Activated CD4-positive, alpha-beta T cell treated with anti-CD3 and anti-CD28 coated beads for 48 hours (primary cell): ENCODE measurements around the gene EYS.

Source experiments
- DNase-seq: peaks from one replicate; pipeline ENCODE4 v3.0.0-alpha.2; 2020

The EYS gene

DNA sequence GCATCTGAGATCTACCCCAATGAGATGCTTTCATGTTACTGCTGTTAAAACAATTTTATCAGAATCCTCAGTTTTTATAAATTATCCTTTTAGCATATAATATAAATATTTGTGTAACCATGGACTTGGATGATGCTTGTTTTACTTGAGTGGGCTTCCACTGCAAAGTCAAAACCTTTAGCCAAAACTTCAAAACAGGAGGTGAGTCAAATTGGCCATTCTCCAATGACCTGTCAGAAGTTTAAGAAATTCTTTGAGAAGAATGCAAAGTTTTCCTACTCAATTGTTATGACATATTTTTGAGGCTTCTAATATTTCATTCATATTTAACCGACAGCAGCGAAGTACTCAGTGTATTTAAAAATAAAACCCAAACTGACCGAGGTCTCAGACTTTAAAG lies 507.9 kb downstream of the EYS start:
- no peak for DNase-seq

DNA sequence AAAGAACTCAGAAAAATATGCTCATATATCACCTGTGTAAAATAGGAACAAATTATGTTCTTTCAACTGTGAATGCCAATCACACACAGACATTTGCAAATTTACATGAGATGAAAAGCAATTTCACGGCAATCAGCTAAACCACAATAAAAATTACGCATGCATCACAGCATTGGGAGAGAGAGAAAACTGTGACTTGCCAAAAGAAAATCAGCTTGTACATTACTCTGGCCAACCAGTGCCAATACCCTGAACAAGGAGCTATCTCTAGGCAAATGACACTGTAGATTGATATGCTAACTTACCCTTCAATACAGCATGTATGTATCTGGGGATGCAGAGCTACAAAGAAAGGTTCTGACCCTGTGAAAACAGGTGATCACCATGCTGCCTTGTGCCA lies 515.6 kb downstream of the EYS start:
- DNase-seq = no peak

DNA sequence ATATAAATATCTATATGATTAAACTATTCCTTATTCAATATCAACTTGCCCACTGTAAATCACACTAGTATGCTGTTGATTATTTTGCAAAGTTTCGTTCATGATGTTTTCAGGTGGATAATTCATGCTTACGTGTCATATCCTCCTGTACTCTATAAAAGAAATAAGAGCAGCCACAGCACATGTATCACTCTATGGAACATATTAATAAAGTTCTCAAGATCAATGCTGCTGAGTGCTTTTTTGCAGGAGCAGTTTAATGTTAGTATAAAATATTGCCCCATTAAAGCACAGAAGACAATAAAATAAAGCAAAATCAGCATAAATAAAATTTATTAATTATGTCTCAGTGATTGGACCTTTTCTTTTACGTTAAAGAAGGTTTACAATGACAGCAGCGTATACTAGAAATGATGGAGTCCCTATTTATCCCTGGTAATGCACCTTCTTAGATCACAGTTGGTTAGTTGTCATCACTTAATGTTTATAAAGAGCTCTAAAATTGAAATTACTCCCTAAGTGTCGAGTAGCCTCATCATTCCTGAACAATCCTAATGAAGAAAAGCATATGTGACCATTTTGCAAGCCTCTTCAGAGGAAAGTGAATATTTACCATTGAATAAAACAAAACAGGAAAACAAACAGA lies 517.7 kb downstream of the EYS start:
- DNase-seq = no peak

DNA sequence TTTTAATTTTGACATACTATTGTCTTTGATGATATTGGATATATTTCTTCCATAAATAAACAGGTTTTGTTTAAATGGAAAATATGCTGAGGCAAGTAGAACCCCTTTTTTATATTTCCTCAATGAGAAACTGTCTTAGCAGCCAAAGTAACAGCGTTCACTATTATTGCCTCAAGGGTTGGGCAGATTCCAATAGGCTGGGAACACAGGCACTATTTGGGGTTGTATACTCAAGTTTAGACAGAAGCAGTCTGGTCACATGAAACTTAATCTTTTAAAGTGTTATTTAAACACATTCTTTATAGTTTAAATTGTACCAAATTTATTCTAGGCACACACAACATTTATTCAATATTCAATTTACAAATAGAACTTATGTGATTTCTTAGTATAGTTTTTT lies 520.2 kb downstream of the EYS start:
- no peak for DNase-seq

DNA sequence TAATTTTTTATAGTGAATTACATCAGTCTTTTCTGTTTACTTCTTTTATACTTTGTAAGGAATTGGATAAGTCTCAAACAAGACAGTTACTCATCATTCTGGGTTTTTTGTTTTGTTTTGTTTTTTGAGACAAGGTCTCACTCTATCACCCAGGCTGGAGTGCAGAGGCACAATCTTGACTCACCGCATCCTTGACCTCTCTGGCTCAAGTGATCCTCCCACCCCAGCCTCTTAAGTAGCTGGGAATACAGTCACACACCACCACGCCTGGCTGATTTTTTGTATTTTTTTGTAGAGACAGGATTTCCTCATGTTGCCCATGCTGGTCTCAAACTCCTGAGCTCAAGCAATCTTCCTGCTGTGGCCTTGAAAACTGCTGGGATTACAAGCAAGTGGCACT lies 524.3 kb downstream of the EYS start:
- DNase-seq = no peak

DNA sequence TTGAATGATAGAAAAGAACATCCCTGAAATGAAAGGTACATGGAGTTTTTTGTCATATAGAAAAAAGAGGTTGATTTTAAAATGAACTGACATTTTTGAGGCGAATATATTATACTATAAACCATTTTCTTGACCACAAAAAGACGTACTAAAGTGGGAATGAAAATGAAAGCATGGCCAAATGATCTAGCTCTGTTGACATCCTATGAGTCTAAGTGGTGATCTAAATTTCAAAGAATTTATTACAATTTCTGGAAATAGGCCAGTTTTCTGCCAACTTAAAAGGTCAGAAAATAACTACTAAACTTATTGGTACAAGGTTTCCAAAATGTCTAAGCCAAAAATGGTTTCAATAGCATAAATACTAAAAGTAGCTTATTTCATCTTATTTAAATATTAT lies 536.8 kb downstream of the EYS start:
- no peak for DNase-seq

DNA sequence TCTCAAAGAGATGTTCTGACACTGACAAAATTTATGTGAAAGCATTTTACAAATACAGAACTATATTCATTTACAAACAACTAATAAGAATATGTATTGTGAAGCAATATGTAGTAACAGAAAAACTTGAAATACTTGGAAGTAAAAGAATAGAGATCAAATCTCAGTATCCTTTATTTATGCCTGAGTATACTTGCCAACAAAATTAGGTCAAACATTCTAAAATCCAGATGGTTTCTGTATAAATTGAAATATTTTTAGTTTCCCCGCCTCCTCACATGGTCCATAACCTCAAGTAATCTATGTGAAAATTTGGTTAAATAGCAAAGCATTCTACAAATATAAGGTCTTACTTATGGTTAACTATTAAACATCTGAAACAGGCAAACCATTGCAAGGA lies 545.4 kb downstream of the EYS start:
- DNase-seq = no peak

DNA sequence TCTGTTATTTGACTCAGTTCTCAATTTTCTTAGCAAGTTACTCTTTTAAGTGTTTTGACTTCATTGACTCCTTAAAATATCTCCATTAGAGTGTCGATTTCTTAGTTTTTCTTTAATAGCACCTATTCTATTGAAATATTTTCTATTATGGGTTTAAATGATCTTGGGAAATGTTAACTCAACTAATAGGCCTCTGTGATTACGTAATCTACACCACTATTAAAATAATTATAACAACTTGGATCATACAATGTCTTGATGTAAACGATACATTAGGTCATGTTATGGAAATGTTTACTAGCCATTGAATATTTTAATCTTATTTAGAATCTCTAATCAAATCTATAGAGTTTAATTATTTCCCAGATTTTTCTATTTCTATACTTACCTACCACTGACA lies 550.0 kb downstream of the EYS start:
- no peak for DNase-seq

DNA sequence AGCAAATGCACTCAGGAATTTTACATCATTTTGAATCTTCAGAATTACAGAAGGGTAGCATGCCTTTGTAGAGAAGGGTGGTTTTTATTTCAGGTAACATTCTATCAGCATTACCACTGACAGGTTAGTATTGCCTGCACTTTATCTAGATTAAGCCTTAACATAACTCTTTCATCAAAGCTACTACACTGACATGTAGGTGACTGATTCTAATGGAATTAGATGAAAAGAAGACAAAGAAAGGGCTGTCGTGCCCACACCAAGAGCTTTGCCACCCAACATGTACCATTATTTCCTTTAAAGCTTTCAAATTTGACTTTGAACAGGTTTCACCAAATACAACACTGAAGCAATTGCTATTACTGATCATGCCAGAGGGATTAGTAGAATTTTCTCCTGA lies 551.9 kb downstream of the EYS start:
- DNase-seq = no peak

DNA sequence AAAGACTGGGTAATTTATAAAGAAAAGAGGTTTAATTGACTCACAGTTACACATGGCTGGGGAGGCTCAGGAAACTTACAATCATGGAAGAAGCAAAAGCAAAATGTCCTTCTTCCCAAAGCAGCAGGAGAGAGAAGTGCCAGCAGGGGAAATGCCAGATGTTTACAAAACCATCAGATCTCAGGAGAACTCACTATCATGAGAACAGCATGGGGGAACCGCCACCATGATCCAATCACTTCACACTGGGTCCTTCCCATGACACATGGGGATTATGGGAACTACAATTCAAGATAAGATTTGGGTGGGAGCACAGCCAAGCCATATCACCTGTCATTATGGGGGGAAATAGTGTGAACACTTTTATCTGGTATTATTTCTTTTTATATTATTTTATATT lies 557.2 kb downstream of the EYS start:
- no peak for DNase-seq

DNA sequence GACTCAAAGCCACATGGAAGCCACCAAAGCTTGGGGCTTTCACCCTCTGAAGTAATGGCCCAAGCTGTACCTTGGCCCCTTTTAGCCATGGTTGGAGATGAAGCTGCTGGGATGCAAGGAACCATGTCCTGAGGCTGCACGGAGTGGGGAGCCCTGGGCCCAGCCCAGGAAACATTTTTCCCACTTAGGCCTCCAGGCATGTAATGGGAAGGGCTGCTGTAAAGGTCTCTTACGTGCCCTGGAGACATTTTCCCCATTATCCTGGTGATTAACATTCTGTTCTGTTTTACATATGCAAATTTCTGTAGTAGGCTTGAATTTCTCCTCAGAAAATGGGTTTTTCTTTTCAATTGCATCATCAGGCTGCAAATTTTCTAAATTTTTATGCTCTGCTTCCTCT lies 558.2 kb downstream of the EYS start:
- no peak for DNase-seq

DNA sequence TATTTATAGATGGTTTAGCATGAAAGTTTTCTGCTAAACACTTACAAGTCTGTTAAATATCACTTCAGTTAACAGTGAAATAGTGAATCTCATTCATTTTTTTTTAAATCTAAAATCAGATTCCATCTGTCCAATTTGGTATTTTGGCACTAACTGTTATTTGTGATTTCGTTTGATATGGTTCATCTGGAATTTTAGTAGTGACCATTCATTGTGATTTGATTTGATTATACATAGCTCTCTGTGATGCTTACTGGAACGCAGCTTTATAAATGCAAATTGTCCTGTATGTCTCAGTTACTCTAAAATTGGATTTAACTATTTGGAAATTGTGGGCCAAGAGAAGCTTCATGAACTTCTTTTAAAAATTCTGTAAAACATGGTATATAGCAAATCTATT lies 571.5 kb downstream of the EYS start:
- DNase-seq = no peak

DNA sequence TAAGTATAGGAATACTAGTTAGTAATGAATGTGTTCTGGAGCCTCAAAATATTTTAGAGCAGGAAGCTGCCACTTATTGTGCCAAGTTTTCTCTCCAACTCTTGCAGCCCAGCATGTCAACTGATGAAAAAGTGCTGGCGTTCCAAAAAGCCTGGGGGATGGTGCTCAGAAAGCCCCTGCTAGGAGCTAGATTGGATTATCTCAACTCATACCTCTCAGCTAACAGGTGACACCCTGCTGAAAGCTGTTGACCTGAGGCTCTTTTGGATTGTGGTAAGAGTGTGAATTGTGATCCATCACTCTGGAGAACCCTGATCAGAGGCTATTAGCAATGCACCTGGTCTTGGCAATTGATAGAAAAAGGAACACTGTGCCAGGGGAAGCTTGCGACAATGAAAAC lies 580.4 kb downstream of the EYS start:
- no peak for DNase-seq

DNA sequence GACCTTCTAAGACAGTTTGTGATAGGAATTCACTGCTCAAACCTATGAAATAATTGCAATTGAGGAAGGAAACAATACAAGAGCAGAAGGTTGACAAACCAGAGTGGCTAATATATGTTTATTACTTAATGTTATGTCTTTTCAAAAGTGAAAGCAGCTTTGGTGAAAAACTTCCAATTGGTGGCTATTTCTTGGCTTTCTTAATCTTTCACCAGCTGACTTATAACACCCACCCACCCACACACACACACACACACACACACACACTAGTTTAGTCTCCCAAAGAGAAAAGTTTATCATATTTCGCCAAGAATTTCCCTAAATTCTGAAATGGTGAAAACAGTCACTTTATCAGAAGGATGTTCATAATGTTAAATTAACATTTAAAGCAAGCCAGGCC lies 583.5 kb downstream of the EYS start:
- DNase-seq = no peak

DNA sequence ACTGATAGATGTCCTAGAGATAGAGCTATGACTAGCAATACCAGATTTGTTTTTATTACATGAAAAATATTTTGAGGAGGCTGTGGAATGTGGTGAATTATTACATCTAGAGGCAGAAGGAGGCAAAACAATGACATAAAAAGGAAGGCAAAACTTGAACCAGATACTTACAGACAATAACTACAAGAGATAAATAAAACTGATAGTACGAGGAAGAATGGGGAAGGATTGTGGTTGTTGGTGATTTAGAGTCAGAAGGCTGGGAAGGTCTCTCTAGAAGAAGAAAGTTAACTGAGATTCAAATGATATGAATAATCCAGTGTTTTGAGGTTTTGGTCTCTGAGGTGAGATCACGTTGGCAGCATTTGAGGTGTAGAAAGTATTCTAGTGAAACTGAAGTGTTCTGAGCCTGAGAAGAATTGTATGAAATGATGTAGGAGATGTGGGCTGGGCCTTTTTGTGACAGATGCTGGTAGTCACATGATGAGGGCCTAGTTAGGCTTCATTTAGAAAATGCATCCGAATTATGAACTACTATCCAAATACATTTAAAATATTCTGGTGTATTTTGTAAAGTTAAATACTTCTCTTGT lies 589.1 kb downstream of the EYS start:
- DNase-seq = no peak

DNA sequence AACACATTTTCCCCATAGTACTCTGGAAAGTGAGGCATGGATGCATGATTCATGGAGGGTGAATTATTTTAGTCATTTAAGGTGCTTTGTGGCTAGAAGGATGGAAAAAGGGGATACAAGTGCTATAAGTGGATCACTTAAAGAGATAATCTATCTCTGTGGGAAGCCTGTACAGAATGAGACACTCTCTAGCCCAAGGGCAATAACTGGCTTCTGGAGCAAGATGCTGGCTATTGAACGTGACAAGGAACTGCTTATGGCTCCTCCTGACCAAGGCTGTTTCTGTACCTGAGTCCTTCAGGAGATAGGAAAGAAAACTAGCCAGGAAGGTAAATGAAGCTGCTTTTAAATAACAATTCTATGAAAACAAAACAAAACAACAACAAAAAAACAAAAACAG lies 590.7 kb downstream of the EYS start:
- no peak for DNase-seq

DNA sequence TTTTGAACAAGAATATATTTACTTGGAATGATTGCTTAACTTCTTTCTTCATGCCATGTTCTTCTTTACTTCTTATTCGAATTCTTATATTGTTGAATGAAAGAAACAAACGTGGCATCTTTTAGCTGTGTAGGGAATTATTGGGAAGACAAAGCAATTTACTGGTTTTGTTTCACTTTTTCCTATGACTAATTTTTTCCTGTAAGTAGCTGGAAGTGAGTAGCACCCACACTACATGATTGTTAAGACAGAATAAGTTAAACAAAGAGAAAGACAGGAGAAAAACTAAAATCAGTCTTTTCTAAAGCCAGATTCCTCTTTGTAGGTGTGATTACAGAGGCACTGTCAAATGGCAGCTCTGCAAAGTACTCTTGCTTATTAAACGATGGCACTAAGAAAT lies 593.4 kb downstream of the EYS start:
- no peak for DNase-seq

DNA sequence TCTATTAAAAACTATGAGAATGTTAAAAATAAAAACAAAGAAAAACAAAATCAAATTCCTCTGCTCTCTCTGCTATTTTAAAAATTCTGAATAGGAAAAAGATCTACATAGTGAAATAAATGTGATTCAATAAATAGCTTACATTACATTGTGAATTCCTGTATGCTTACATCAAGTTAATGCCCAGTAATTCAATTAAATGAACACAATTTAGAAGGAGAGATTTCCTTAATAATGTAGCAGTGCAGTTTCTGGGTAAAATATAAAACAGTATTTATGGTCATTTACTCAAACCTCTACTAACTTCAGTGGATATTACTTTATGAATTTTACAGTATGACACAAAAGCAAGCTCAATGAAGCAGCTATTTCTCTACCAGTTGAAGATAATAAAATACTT lies 594.6 kb downstream of the EYS start:
- DNase-seq = no peak

DNA sequence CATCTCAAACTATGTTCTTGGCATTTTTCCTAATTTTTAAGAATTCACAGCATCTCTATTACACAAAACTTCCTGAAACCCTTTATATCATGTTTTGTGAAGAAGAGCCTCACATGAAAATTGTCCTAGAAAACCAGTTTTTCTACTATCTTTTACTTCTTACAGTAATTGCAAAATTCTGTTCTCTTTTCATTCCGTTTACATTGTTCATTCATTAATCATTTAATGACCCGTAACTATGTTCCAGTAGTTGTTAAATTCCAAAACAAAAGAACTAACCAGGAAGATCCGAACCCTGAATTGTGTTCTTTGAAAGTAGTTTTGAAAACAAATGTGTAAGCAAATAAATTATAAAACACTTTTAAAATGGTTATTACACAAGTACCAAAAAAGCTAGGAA lies 597.0 kb downstream of the EYS start:
- DNase-seq = no peak

DNA sequence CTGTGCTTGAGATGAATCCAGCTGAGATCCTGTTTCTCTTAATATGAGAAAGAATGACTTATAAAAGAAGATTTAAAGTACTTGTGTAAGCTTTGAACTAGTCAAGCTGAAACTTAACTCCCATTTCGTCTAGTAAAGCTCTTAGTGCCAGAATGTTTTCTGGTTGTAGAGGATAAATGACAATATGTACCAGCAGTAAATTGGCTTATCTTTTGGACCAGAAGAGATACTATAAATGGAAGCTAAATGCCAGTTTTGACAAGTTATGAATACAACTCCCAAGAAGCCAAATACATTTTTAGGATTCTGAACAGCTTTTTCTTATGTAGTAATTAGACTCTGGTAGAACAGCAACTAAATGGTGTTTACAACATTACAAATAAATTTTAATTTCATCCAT lies 608.7 kb downstream of the EYS start:
- DNase-seq = no peak

DNA sequence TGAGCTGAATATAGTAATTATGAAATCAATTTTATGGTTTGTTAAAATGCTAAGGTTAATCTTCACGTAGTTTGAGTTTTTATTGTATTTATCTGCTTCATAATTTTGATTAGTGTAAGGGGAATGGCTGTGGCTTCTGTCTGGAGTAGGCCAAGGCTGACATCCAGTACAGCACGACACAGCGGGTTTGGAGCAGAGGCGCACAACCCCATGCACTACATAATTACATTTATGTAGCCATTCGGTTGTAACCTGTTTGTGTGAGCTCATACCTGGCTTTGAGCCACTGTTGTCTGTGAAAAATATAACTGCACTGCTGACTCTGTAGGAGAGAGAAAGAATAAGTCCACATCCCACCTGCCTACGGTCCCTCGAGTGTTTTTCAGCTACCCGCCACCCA lies 615.5 kb downstream of the EYS start:
- DNase-seq = no peak

DNA sequence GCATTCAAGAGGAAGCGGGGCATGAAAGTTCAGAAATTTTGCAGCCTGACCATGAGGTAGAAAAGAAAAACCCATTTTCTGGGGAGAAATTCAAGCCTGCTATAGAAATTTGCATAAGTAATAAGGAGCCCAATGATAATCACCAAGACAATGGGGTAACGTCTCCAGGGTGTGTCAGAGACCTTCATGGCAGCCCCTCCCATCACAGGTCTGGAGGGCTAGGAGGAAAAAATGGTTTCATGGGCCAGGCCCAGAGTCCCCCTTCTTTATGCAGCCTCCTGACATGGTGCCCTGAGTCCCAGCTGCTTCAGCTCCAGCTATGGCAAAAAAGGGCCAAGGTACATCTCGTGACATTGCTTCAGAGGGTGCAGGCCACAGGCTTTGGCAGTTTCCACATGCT lies 618.5 kb downstream of the EYS start:
- DNase-seq = no peak

DNA sequence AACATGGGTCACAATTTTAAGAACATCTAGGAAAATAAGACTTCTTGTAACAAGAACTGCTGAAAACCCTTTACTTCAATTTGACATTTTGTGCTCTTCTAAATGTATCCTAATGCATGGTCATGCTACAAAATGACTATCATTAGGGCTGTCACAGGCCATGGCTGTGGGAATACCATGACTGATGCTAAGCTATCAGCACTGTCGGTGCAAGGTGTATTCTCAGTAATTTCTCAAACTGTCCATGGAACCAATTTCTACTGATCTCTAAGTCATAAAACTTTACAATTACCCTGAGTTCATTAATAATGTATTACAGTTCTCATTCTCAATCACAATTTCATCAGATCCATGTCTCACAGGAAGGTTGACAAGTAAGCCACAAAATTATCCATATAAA lies 625.3 kb downstream of the EYS start:
- no peak for DNase-seq

DNA sequence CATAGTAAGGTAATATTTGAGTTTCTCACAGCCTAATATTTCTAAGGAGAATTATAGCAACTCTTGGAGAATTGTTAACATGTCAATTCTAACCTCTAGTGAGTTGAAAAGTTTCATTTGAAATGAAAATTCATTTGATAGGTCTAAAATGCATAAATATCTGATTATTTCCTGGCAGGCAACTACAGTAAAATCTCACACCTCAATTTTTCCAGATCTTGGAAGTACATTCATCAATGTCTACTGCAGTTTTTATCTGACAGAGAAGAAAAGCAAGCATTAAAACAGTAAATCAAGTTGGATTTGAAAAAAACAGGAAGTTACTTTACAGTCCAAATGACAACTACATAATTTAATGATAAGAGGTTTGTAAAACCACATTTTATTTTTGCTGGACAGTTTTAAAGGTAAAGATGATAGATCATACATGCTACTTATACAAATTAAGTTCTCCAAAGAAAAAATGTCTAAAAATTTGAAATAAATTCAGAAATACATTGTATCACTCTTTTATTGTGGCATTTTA lies 631.3 kb downstream of the EYS start:
- no peak for DNase-seq

DNA sequence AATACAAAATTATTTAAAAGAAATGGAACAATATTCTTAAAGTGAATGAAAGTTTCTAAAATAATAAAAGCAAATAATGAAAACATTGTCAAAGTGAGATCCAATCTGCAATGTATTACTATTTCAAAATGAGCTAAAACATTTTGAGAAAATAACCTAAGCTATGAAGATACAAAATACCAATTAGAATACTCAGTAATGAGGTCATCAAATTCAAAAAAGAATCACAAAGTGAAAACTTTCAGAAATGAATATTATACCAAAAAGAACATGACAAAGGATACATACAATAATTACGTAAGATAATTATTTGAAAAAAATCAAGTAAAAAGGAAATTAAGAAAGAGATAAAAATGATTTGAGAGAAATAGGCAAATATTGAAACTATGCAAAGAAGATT lies 634.5 kb downstream of the EYS start:
- DNase-seq = no peak
